WTC11 (cell line): ENCODE results near the gene LRIG1. TPM values are rescaled to one million over a fixed set of nuclear protein-coding genes. Genes with fewer than 3 reads are reported as not detected.

ENCODE experiments used
- ATAC-seq: fragments of 200-7000 bp; cut with Tn5 transposase; 2 replicates; pipeline ENCODE4 v1.10.0; 2021; ENCODE audit warnings: mild to moderate bottlenecking, moderate library complexity
- CTCF ChIA-PET: fragments of 300-600 bp; sonication (Branson Sonifier 250); formaldehyde crosslinking; loops from one replicate; lab custom pipeline; 2021; ENCODE audit warnings: antibody characterized with exemption; lab: Charles Lee
- POLR2A ChIA-PET: fragments of 350-600 bp; sonication (Branson Sonifier 250); formaldehyde crosslinking; loops from one replicate; lab custom pipeline; 2021; ENCODE audit warnings: antibody characterized with exemption; lab: Charles Lee
- DNase-seq: peaks from one replicate; pipeline ENCODE4 v3.0.0; 2021; ENCODE audit warnings: low spot score
- H3K27ac Mint-ChIP-seq: 2 replicates; pipeline ENCODE4 v1.8.0; 2021; ENCODE audit warnings: mixed read lengths
- H3K27me3 Mint-ChIP-seq: 2 replicates; pipeline ENCODE4 v1.8.0; 2021; ENCODE audit warnings: low read depth, mild to moderate bottlenecking, moderate library complexity, mixed read lengths
- H3K36me3 Mint-ChIP-seq: 2 replicates; pipeline ENCODE4 v1.8.0; 2021; ENCODE audit warnings: mixed read lengths
- H3K4me1 Mint-ChIP-seq: 2 replicates; pipeline ENCODE4 v1.8.0; 2022; ENCODE audit warnings: mixed read lengths
- H3K4me3 Mint-ChIP-seq: 2 replicates; pipeline ENCODE4 v1.8.0; 2021; ENCODE audit warnings: mild to moderate bottlenecking, moderate library complexity, mixed read lengths
- H3K9me3 Mint-ChIP-seq: 2 replicates; pipeline ENCODE4 v1.8.0; 2021; ENCODE audit warnings: mixed read lengths
- CREB1 ChIP-seq: sonication (generic); formaldehyde crosslinking; IDR thresholded peaks from 2 replicates; pipeline ENCODE4 v1.8.0; 2023; ENCODE audit warnings: mild to moderate bottlenecking, missing genetic modification reagents
- CREM ChIP-seq: sonication (generic); formaldehyde crosslinking; IDR thresholded peaks from 2 replicates; pipeline ENCODE4 v1.8.1; 2022; ENCODE audit warnings: mild to moderate bottlenecking, missing genetic modification reagents, moderate library complexity
- EMX1 ChIP-seq: fragments of 250-450 bp; sonication (Bioruptor Pico); IDR thresholded peaks from 2 replicates; pipeline ENCODE4 v1.8.0; 2021; ENCODE audit warnings: mild to moderate bottlenecking
- ESRRA ChIP-seq: sonication (generic); formaldehyde crosslinking; IDR thresholded peaks from 2 replicates; pipeline ENCODE4 v1.8.1; 2022; ENCODE audit warnings: mild to moderate bottlenecking, missing genetic modification reagents, borderline replicate concordance
- FOXK1 ChIP-seq: sonication (generic); formaldehyde crosslinking; IDR thresholded peaks from 2 replicates; pipeline ENCODE4 v1.8.0; 2022; ENCODE audit warnings: mild to moderate bottlenecking, moderate library complexity, missing genetic modification reagents
- JAZF1 ChIP-seq: fragments of 250-450 bp; sonication (Bioruptor Pico); IDR thresholded peaks from 2 replicates; pipeline ENCODE4 v1.9.0; 2021; ENCODE audit warnings: moderate library complexity, mild to moderate bottlenecking, inconsistent platforms
- JUN ChIP-seq: sonication (generic); formaldehyde crosslinking; IDR thresholded peaks from 2 replicates; pipeline ENCODE4 v1.8.0; 2023; ENCODE audit warnings: mild to moderate bottlenecking, missing genetic modification reagents
- NFATC4 ChIP-seq: fragments of 250-450 bp; sonication (Bioruptor Pico); IDR thresholded peaks from 2 replicates; pipeline ENCODE4 v1.9.0; 2021; ENCODE audit warnings: mild to moderate bottlenecking
- NFE2L1 ChIP-seq: sonication (generic); formaldehyde crosslinking; IDR thresholded peaks from 2 replicates; pipeline ENCODE4 v1.8.1; 2023; ENCODE audit warnings: missing genetic modification reagents
- NFYB ChIP-seq: sonication (generic); formaldehyde crosslinking; conservative IDR thresholded peaks from 2 replicates; pipeline ENCODE4 v1.8.0; 2022; ENCODE audit warnings: low read depth, missing genetic modification reagents
- SP1 ChIP-seq: sonication (generic); formaldehyde crosslinking; conservative IDR thresholded peaks from 2 replicates; pipeline ENCODE4 v1.8.1; 2022; ENCODE audit warnings: missing genetic modification reagents
- ZNF317 ChIP-seq: sonication (generic); formaldehyde crosslinking; IDR thresholded peaks from 2 replicates; pipeline ENCODE4 v1.8.1; 2023; ENCODE audit warnings: low read depth, mild to moderate bottlenecking, moderate library complexity, missing genetic modification reagents, borderline replicate concordance
- ZNF396 ChIP-seq: fragments of 250-450 bp; sonication (Bioruptor Pico); IDR thresholded peaks from 2 replicates; pipeline ENCODE4 v1.8.0; 2021; ENCODE audit warnings: mild to moderate bottlenecking, moderate library complexity, borderline replicate concordance
- ZNF671 ChIP-seq: fragments of 250-450 bp; sonication (Bioruptor Pico); IDR thresholded peaks from 2 replicates; pipeline ENCODE4 v1.8.0; 2021; ENCODE audit warnings: mild to moderate bottlenecking
- total RNA-seq: library from RNA; stranded (reverse); gene quantifications from 3 replicates; pipeline ENCODE4 v1.2.3, GENCODE V29; 2021
- TF ChIP-seq, protein P1 (sequence below): sonication (generic); formaldehyde crosslinking; IDR thresholded peaks from 2 replicates; pipeline ENCODE4 v1.8.1; 2023; ENCODE audit warnings: mild to moderate bottlenecking, missing genetic modification reagents, moderate library complexity
- TF ChIP-seq, protein P2 (sequence below): sonication (generic); formaldehyde crosslinking; conservative IDR thresholded peaks from 2 replicates; pipeline ENCODE4 v1.8.1; 2023; ENCODE audit warnings: mild to moderate bottlenecking, low read depth, missing genetic modification reagents, moderate library complexity
- TF ChIP-seq, protein P3 (sequence below): sonication (generic); formaldehyde crosslinking; IDR thresholded peaks from 2 replicates; pipeline ENCODE4 v1.8.1; 2022; ENCODE audit warnings: low read depth, missing genetic modification reagents, borderline replicate concordance
- TF ChIP-seq, protein P4 (sequence below): sonication (generic); formaldehyde crosslinking; IDR thresholded peaks from 2 replicates; pipeline ENCODE4 v1.8.0; 2023; ENCODE audit warnings: mild to moderate bottlenecking, missing genetic modification reagents
- TF ChIP-seq, protein P5 (sequence below): fragments of 250-450 bp; sonication (Bioruptor Pico); conservative IDR thresholded peaks from 2 replicates; pipeline ENCODE4 v1.9.0; 2021; ENCODE audit warnings: mild to moderate bottlenecking
- TF ChIP-seq, protein P6 (sequence below): sonication (generic); formaldehyde crosslinking; IDR thresholded peaks from 2 replicates; pipeline ENCODE4 v1.8.1; 2023; ENCODE audit warnings: mild to moderate bottlenecking, moderate library complexity, missing genetic modification reagents

Gene LRIG1
- total RNA-seq, 1 experiment from 2014 or later = 105 TPM

DNA sequence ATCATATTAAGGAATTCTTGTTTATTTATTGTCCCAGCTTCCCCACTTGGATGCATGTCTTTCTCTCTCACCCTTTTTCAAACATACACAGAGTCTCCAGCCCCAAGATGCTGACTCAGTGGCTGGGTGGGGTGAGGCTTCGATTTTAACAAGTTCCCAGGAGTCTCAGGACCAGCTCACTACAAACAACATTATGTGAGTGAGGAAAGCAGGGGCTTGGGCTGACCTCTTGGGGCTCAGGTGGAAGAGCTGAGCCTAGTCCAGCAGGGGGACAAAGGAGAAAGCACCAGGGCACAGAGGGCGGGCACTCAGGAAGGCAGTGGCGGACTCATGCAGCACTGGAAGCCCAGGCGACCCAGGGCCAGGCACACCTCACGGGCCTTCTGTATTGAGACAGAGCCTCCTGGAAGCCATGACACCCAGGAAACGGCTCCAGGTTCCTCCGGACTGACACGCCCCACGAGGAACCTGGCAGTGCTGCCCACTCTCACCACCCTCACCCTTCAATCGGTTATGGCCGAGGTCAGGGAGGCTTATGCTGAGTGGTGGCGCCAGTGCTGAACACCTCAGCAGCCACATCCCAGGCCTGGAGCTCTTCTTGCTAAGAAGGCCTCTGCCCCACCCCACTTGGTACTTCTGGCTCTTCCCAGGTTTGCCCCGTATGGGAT, 97.4 kb downstream of the LRIG1 start:
- ChIA-PET CTCF (interaction anchor here (2.3 to 3.5 kb wide), 2 partner anchors 26 to 419 kb away, joined by 8 to 13 read pairs; no protein-coding TSS in a partner anchor), POLR2A (no interaction called here)
- Mint-ChIP-seq H3K4me1 (peaks cover 36% of the 10 kb centered on the region), H3K9me3 (no peaks in the 10 kb centered on the region), H3K36me3 (peaks cover 75% of the 10 kb centered on the region), H3K27ac (peak overlapping the region; percentile 44), H3K4me3 (no peak overlapping the region), H3K27me3 (no peaks in the 10 kb centered on the region)
- ATAC-seq = no peak
- TF ChIP-seq JAZF1 = no peak
- TF ChIP-seq, protein P1, sequence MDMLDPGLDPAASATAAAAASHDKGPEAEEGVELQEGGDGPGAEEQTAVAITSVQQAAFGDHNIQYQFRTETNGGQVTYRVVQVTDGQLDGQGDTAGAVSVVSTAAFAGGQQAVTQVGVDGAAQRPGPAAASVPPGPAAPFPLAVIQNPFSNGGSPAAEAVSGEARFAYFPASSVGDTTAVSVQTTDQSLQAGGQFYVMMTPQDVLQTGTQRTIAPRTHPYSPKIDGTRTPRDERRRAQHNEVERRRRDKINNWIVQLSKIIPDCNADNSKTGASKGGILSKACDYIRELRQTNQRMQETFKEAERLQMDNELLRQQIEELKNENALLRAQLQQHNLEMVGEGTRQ = no peak
- TF ChIP-seq, protein P2, sequence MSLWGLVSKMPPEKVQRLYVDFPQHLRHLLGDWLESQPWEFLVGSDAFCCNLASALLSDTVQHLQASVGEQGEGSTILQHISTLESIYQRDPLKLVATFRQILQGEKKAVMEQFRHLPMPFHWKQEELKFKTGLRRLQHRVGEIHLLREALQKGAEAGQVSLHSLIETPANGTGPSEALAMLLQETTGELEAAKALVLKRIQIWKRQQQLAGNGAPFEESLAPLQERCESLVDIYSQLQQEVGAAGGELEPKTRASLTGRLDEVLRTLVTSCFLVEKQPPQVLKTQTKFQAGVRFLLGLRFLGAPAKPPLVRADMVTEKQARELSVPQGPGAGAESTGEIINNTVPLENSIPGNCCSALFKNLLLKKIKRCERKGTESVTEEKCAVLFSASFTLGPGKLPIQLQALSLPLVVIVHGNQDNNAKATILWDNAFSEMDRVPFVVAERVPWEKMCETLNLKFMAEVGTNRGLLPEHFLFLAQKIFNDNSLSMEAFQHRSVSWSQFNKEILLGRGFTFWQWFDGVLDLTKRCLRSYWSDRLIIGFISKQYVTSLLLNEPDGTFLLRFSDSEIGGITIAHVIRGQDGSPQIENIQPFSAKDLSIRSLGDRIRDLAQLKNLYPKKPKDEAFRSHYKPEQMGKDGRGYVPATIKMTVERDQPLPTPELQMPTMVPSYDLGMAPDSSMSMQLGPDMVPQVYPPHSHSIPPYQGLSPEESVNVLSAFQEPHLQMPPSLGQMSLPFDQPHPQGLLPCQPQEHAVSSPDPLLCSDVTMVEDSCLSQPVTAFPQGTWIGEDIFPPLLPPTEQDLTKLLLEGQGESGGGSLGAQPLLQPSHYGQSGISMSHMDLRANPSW (CRISPR knock-in tag) = no peak
- no peak for TF ChIP-seq FOXK1 (CRISPR knock-in tag)
- DNase-seq = no peak

DNA sequence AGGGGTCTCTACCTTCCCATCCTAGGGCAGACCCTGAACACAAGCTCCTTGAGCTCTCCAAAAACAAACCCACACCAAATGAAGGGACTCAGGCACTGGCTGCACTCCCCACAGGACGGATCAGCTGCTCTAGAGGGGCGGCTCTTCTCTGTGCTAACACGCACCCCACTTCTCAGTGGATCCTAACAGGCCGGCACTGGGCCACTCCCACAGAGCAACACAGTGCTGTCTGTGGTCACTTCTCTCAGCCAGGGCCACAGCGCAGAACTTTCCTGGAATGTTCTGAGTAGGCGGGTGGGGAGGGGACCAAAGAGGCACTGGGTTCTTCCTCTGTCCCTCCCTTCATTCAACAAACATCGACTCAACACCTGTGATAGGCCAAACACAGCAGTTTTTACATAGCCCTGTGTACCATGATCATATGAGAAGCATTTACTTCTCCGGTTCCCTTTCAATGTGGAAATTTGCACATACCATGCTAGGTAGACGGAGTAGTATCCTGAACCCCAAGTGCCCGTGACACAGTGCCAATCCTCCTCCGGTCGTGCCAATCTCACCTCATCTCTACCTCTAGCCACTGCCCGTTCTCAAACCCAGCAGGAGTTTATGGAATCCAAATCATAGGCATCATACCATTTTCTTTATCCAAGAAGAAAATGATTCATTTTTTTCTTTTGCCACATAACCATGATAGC, 98.1 kb downstream of the LRIG1 start:
- peaks cover 29% of the 10 kb centered on the region for H3K4me1 Mint-ChIP-seq
- H3K4me3 Mint-ChIP-seq = no peak overlapping the region
- H3K27me3 Mint-ChIP-seq = no peaks in the 10 kb centered on the region
- H3K36me3 Mint-ChIP-seq = peaks cover 78% of the 10 kb centered on the region
- DNase-seq (no peak), ATAC-seq (no peak)
- no peak for TF ChIP-seq JUN (CRISPR knock-in tag)
- TF ChIP-seq, protein P3, sequence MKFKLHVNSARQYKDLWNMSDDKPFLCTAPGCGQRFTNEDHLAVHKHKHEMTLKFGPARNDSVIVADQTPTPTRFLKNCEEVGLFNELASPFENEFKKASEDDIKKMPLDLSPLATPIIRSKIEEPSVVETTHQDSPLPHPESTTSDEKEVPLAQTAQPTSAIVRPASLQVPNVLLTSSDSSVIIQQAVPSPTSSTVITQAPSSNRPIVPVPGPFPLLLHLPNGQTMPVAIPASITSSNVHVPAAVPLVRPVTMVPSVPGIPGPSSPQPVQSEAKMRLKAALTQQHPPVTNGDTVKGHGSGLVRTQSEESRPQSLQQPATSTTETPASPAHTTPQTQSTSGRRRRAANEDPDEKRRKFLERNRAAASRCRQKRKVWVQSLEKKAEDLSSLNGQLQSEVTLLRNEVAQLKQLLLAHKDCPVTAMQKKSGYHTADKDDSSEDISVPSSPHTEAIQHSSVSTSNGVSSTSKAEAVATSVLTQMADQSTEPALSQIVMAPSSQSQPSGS = no peak
- TF ChIP-seq NFATC4 (CRISPR knock-in tag) = no peak
- no peak for TF ChIP-seq CREM (CRISPR knock-in tag)
- no peak for TF ChIP-seq ZNF396 (CRISPR knock-in tag)
- TF ChIP-seq, protein P1 = no peak
- no peak for TF ChIP-seq ZNF317 (CRISPR knock-in tag)
- no peak for TF ChIP-seq SP1 (CRISPR knock-in tag)
- no peak for TF ChIP-seq EMX1 (CRISPR knock-in tag)
- TF ChIP-seq, protein P4, sequence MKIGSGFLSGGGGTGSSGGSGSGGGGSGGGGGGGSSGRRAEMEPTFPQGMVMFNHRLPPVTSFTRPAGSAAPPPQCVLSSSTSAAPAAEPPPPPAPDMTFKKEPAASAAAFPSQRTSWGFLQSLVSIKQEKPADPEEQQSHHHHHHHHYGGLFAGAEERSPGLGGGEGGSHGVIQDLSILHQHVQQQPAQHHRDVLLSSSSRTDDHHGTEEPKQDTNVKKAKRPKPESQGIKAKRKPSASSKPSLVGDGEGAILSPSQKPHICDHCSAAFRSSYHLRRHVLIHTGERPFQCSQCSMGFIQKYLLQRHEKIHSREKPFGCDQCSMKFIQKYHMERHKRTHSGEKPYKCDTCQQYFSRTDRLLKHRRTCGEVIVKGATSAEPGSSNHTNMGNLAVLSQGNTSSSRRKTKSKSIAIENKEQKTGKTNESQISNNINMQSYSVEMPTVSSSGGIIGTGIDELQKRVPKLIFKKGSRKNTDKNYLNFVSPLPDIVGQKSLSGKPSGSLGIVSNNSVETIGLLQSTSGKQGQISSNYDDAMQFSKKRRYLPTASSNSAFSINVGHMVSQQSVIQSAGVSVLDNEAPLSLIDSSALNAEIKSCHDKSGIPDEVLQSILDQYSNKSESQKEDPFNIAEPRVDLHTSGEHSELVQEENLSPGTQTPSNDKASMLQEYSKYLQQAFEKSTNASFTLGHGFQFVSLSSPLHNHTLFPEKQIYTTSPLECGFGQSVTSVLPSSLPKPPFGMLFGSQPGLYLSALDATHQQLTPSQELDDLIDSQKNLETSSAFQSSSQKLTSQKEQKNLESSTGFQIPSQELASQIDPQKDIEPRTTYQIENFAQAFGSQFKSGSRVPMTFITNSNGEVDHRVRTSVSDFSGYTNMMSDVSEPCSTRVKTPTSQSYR = no peak
- TF ChIP-seq, protein P5, sequence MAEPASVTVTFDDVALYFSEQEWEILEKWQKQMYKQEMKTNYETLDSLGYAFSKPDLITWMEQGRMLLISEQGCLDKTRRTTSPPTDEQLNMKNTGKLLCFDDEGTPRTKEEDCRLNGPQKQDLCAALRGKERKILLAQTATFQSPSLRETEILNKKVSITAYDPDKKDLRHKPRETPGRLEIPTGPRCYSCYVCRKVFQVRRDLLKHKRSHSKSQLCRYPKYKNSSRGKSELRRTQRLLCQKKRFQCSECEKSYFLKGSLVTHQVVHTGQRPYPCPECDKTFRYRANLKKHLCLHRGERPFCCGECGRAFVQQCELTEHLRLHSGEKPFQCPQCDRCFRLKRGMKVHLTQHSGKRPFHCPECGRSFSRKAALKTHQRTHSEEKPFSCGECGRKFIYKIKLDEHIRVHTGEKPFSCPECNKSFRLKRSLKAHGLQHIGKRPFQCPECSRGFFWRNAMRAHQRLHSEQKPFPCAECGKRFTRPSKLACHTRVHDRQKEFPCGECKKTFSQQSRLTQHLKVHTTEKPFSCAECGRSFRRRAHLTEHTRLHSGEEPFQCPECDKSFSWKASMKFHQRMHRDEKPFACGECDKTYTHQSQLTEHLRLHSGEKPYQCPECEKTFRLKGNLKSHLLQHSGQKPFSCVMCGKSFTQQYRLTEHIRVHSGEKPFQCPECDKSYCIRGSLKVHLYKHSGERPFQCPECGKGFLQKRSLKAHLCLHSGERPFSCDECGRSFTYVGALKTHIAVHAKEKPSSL = no peak
- TF ChIP-seq ESRRA (CRISPR knock-in tag) = no peak
- TF ChIP-seq NFE2L1 (CRISPR knock-in tag) = no peak
- TF ChIP-seq CREB1 (CRISPR knock-in tag) = no peak
- TF ChIP-seq, protein P6, sequence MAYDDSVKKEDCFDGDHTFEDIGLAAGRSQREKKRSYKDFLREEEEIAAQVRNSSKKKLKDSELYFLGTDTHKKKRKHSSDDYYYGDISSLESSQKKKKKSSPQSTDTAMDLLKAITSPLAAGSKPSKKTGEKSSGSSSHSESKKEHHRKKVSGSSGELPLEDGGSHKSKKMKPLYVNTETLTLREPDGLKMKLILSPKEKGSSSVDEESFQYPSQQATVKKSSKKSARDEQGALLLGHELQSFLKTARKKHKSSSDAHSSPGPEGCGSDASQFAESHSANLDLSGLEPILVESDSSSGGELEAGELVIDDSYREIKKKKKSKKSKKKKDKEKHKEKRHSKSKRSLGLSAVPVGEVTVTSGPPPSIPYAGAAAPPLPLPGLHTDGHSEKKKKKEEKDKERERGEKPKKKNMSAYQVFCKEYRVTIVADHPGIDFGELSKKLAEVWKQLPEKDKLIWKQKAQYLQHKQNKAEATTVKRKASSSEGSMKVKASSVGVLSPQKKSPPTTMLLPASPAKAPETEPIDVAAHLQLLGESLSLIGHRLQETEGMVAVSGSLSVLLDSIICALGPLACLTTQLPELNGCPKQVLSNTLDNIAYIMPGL = no peak
- TF ChIP-seq ZNF671 (CRISPR knock-in tag) = no peak
- TF ChIP-seq NFYB = no peak
- CTCF ChIA-PET = interaction anchor here (0.6 to 3.5 kb wide), 4 partner anchors 25 to 420 kb away, joined by 3 to 13 read pairs (median 6); no protein-coding TSS in a partner anchor
- no peaks in the 10 kb centered on the region for H3K9me3 Mint-ChIP-seq
- peak overlapping the region; percentile 77 for H3K27ac Mint-ChIP-seq
- POLR2A ChIA-PET = interaction anchor here (1.0 kb wide), 1 partner anchor 101 kb away, joined by 3 read pairs; no protein-coding TSS in a partner anchor
